Upper lobe of left lung (tissue), 4 donors: ENCODE results near the gene CYP2W1.

Experiments used
- CTCF ChIP-seq, 6 experiments: fragments of 450-650 bp in 4 of 6; fragments of 200-600 bp in 2 of 6; sonication (generic) in 2 of 6; IDR thresholded peaks; one replicate each; pipeline ENCODE4 v1.5.1; 2016 to 2019; ENCODE audit warnings: antibody characterized with exemption in 6 of 6
- POLR2A ChIP-seq, 4 donors: fragments of 450-650 bp; IDR thresholded peaks; one replicate each; pipeline ENCODE4 v1.5.1; 2016 to 2017; ENCODE audit warnings: antibody characterized with exemption in 4 of 4, mild to moderate bottlenecking in 2 of 4
- POLR2AphosphoS5 ChIP-seq, 2 donors: sonication (generic); formaldehyde crosslinking; IDR thresholded peaks; one replicate each; pipeline ENCODE4 v1.5.1; 2017; ENCODE audit warnings: antibody characterized with exemption in 2 of 2

GRCh38 chr7:944744-945143, 38.2 kb upstream of the CYP2W1 start:
- TF ChIP-seq CTCF (IDR thresholded peaks at IDR 0.05) (no peak), POLR2AphosphoS5 (IDR thresholded peaks at IDR 0.05) (no peak), POLR2A (IDR thresholded peaks at IDR 0.05) (no peak)
